PC-9 (cell line): ENCODE data around the gene PCDH9. TPM values are rescaled to one million over a fixed set of nuclear protein-coding genes. Genes with fewer than 3 reads are reported as not detected.

Experiments used
- BruUV-seq: library from RNA; stranded (reverse); fragments of 400-500 nt; replicated peaks from 2 replicates; lab custom pipeline; 2021; lab: Mats Ljungman, UMichigan
- CTCF ChIA-PET: fragments of 300-600 bp; sonication (Branson Sonifier 250); formaldehyde crosslinking; loops from one replicate; lab custom pipeline; 2022; ENCODE audit warnings: antibody characterized with exemption; lab: Charles Lee
- POLR2A ChIA-PET: fragments of 300-600 bp; sonication (Branson Sonifier 250); formaldehyde crosslinking; loops from one replicate; lab custom pipeline; 2022; ENCODE audit warnings: antibody characterized with exemption; ENCODE audit not compliant: unreplicated experiment; lab: Charles Lee
- DNase-seq, 2 experiments: peaks; one replicate each; pipeline versions ENCODE4 v3.0.0 to v3.0.0-alpha.2; 2015 to 2022; ENCODE audit warnings: mixed read lengths in 1 of 2
- H2AFZ ChIP-seq: fragments of 200-600 bp; sonication (generic); 2 replicates; pipeline ENCODE4 v1.8.1; 2017; ENCODE audit warnings: antibody characterized with exemption
- H3F3A ChIP-seq: fragments of 200-600 bp; sonication (generic); 2 replicates; pipeline ENCODE4 v1.8.1; 2017; ENCODE audit warnings: antibody characterized with exemption, mild to moderate bottlenecking, low read depth; ENCODE audit not compliant: insufficient read depth
- H3K27ac ChIP-seq: fragments of 200-600 bp; sonication (generic); 2 replicates; pipeline ENCODE4 v1.6.1; 2016; ENCODE audit warnings: mixed run types
- H3K27me3 ChIP-seq: fragments of 200-600 bp; sonication (generic); 2 replicates; pipeline ENCODE4 v1.6.1; 2016; ENCODE audit warnings: low read depth, mixed run types; ENCODE audit not compliant: insufficient read depth
- H3K36me3 ChIP-seq: fragments of 200-600 bp; sonication (generic); 2 replicates; pipeline ENCODE4 v1.6.1; 2016; ENCODE audit warnings: low read depth, mixed run types
- H3K4me1 ChIP-seq: fragments of 200-600 bp; sonication (generic); replicated peaks from 2 replicates; pipeline ENCODE4 v1.6.1; 2016; ENCODE audit warnings: mixed run types; ENCODE audit not compliant: insufficient read depth
- H3K4me2 ChIP-seq: fragments of 200-600 bp; sonication (generic); 2 replicates; pipeline ENCODE4 v1.6.1; 2017; ENCODE audit warnings: mixed run types
- H3K4me3 ChIP-seq: fragments of 200-600 bp; sonication (generic); 2 replicates; pipeline ENCODE4 v1.6.1; 2016; ENCODE audit warnings: mixed run types
- H3K79me2 ChIP-seq: fragments of 200-600 bp; sonication (generic); 2 replicates; pipeline ENCODE4 v1.6.1; 2017; ENCODE audit warnings: low read depth, mixed run types
- H3K9me2 ChIP-seq: fragments of 200-600 bp; sonication (generic); 2 replicates; pipeline ENCODE4 v1.8.1; 2017; ENCODE audit warnings: mild to moderate bottlenecking; ENCODE audit not compliant: insufficient read depth
- H3K9me3 ChIP-seq: fragments of 200-600 bp; sonication (generic); 2 replicates; pipeline ENCODE4 v1.8.1; 2016; ENCODE audit warnings: low read depth; ENCODE audit not compliant: insufficient read depth
- H4K20me1 ChIP-seq: fragments of 200-600 bp; sonication (generic); 2 replicates; pipeline ENCODE4 v1.8.1; 2017; ENCODE audit not compliant: insufficient read depth
- EZH2 ChIP-seq: fragments of 200-600 bp; sonication (generic); IDR thresholded peaks from 2 replicates; pipeline ENCODE4 v1.8.0; 2017; ENCODE audit warnings: antibody characterized with exemption, low read depth
- intact Hi-C: fragments of 100-400 bp; cut with micrococcal nuclease; formaldehyde crosslinking; loops from one replicate; pipeline ENCODE4 v1.10.0; 2022; ENCODE audit not compliant: unreplicated experiment
- total RNA-seq: library from RNA; stranded (reverse); gene quantifications from 2 replicates; pipeline ENCODE4 v1.2.3, GENCODE V29; 2021
- TF ChIP-seq, protein P1 (sequence below): fragments of 200-600 bp; sonication (generic); conservative IDR thresholded peaks from 2 replicates; pipeline ENCODE4 v1.6.1; 2017; ENCODE audit warnings: mixed run types, antibody characterized with exemption, mild to moderate bottlenecking, moderate library complexity

The PCDH9 gene
- total RNA-seq, 1 experiment from 2014 or later, result 0.37 TPM

DNA sequence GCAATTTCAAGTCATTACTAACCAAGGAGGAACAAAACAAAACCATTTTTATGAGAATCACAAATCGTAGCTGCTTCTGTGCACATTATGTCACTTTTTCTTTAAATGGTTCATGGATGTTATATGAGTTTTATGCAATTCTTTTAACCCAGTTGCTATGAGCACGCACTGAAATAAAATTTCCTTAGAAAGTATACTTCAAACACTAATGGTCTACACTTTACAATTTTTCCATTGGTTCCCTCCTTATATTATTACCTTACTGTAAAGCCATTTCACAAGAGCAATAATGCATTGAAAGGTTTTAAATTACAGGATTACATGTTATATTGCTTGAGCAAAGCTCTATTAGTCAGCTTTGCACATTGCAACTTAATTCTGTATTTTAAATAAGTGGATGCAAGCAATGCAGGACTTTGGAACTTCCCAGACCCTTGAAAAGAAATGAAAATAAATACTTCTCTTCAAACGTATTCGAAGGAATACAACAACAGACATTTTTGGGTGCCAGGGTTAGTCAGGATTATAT is 318.7 kb downstream of the PCDH9 start:
- intact Hi-C loops, result no loop called here
- no TSS peak for BruUV-seq

DNA sequence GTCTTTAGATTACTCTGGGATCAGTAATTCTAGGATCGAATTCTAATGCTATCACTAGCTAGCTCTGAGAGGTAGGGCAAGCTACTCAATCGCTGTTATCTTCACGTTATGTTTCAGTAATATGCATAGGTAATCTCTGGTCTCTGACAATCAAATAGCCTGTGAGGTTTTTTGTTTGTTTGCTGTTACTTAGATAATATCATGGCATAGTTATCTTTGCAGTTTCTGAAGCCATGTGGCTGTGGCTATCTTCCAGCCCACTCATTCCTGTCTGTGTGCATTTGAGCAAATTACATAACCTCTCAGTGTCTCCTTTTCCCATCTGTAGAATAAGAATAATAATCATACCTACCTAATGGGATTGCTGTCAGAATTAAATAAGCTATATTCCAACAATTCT is 330.2 kb downstream of the PCDH9 start:
- CTCF ChIA-PET, result no interaction called here
- TF ChIP-seq, protein P1, sequence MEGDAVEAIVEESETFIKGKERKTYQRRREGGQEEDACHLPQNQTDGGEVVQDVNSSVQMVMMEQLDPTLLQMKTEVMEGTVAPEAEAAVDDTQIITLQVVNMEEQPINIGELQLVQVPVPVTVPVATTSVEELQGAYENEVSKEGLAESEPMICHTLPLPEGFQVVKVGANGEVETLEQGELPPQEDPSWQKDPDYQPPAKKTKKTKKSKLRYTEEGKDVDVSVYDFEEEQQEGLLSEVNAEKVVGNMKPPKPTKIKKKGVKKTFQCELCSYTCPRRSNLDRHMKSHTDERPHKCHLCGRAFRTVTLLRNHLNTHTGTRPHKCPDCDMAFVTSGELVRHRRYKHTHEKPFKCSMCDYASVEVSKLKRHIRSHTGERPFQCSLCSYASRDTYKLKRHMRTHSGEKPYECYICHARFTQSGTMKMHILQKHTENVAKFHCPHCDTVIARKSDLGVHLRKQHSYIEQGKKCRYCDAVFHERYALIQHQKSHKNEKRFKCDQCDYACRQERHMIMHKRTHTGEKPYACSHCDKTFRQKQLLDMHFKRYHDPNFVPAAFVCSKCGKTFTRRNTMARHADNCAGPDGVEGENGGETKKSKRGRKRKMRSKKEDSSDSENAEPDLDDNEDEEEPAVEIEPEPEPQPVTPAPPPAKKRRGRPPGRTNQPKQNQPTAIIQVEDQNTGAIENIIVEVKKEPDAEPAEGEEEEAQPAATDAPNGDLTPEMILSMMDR, result no peak
- TF ChIP-seq EZH2, result no peak

More for the DNA sequence above, 318.7 kb downstream of the PCDH9 start:
- DNase-seq, result no peak
- TF ChIP-seq, protein P1, result no peak
- no peak for TF ChIP-seq EZH2
- CTCF ChIA-PET, result no interaction called here
- Histone ChIP-seq H3K4me2 (no peak overlapping the region), H3K9me3 (no peaks in the 10 kb centered on the region), H3K9me2 (no peaks in the 10 kb centered on the region), H3K27me3 (no peaks in the 10 kb centered on the region), H3F3A (no peaks in the 10 kb centered on the region), H3K36me3 (no peaks in the 10 kb centered on the region), H2AFZ (no peak overlapping the region), H3K79me2 (no peaks in the 10 kb centered on the region), H4K20me1 (no peaks in the 10 kb centered on the region), H3K4me1 (no peaks in the 10 kb centered on the region), H3K27ac (no peak overlapping the region), H3K4me3 (no peak overlapping the region)
- POLR2A ChIA-PET, result no interaction called here

DNA sequence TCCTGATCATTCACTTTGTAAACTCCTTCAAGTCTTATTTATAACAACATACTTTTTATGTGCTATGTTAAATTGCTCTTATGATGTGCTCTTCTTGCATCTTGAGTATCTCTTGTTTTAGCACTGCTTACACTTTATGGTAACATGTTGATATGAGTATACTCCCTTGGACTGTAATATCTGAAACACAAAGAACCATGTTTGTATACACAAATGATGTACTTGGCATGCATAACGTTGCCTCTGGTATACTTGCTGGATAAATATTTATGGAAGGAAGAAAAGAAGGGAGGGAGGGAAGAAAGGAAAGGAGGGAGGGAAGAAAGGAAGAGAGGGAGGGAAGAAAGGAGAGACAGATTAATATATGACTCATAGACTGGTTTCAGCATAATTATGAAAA is 333.2 kb downstream of the PCDH9 start:
- Histone ChIP-seq H3K27ac (no peak overlapping the region), H3K4me3 (no peak overlapping the region), H3F3A (no peaks in the 10 kb centered on the region), H4K20me1 (no peaks in the 10 kb centered on the region), H3K9me2 (peaks cover 5% of the 10 kb centered on the region; the same call in 1 of the 2 replicates), H3K9me3 (no peaks in the 10 kb centered on the region), H3K4me1 (no peaks in the 10 kb centered on the region), H3K4me2 (no peak overlapping the region), H2AFZ (no peak overlapping the region), H3K27me3 (no peaks in the 10 kb centered on the region), H3K36me3 (no peaks in the 10 kb centered on the region), H3K79me2 (no peaks in the 10 kb centered on the region)
- intact Hi-C loops, result no loop called here
- DNase-seq, result no peak
- ChIA-PET POLR2A (no interaction called here), CTCF (no interaction called here)
- no peak for TF ChIP-seq EZH2
- TF ChIP-seq, protein P1, result no peak
- no TSS peak for BruUV-seq

More for the DNA sequence above, 330.2 kb downstream of the PCDH9 start:
- H3K4me3 ChIP-seq, result no peak overlapping the region
- POLR2A ChIA-PET, result no interaction called here
- peaks cover 5% of the 10 kb centered on the region; the same call in 1 of the 2 replicates for H3K9me2 ChIP-seq
- H3K79me2 ChIP-seq, result no peaks in the 10 kb centered on the region
- no peaks in the 10 kb centered on the region for H3F3A ChIP-seq
- H2AFZ ChIP-seq, result no peak overlapping the region
- H4K20me1 ChIP-seq, result no peaks in the 10 kb centered on the region
- intact Hi-C loops, result no loop called here
- DNase-seq, result no peak
- H3K9me3 ChIP-seq, result no peaks in the 10 kb centered on the region
- BruUV-seq, result no TSS peak
- no peak overlapping the region for H3K4me2 ChIP-seq
- no peaks in the 10 kb centered on the region for H3K4me1 ChIP-seq
- no peak overlapping the region for H3K27ac ChIP-seq
- no peaks in the 10 kb centered on the region for H3K27me3 ChIP-seq
- H3K36me3 ChIP-seq, result no peaks in the 10 kb centered on the region
